Testis (tissue), 3 donors: ENCODE measurements around the gene ADAM8. TPM values are rescaled to one million over a fixed set of nuclear protein-coding genes. Genes with fewer than 3 reads are reported as not detected.

ENCODE experiments used
- DNase-seq: peaks from one replicate; pipeline ENCODE4 v3.0.0-alpha.2; 2019
- H3K27ac ChIP-seq, 2 donors: fragments of 200-600 bp; sonication (generic); one replicate each; pipeline ENCODE4 v1.5.1; 2019
- H3K27me3 ChIP-seq: fragments of 200-600 bp; sonication (generic); one replicate; pipeline ENCODE4 v1.5.1; 2019
- H3K36me3 ChIP-seq: fragments of 200-600 bp; sonication (generic); one replicate; pipeline ENCODE4 v1.5.1; 2017; ENCODE audit warnings: low read depth; ENCODE audit errors: missing control alignments
- H3K4me1 ChIP-seq: fragments of 200-600 bp; sonication (generic); one replicate; pipeline ENCODE4 v1.5.1; 2019
- H3K4me3 ChIP-seq, 2 donors: fragments of 200-600 bp; sonication (generic); one replicate each; pipeline ENCODE4 v1.5.1; 2017 to 2019
- H3K9me3 ChIP-seq: fragments of 200-600 bp; sonication (generic); one replicate; pipeline ENCODE4 v1.5.1; 2017
- POLR2A ChIP-seq: fragments of 450-650 bp; IDR thresholded peaks from one replicate; pipeline ENCODE4 v1.6.1; 2017; ENCODE audit warnings: antibody characterized with exemption, mild to moderate bottlenecking, moderate library complexity
- WGBS, 2 donors: methylation state at CpG; one replicate each; pipeline ENCODE4 v1.1.5; 2018; 5-methylcytosine and 5-hydroxymethylcytosine counted together
- intact Hi-C: fragments of 100-400 bp; cut with DNase I; formaldehyde crosslinking; loops from one replicate; pipeline ENCODE4 v1.15.1; 2023; ENCODE audit warnings: low total_unique reads
- polyA plus RNA-seq: library from polyadenylated mRNA; stranded (reverse); fragments of 350-450 nt; fragmentation: Illumina TruSeq; extraction: RNeasy Lipid Tissue Mini Kit (QIAGEN cat#74804); gene quantifications from one replicate; pipeline ENCODE4 v1.2.3, GENCODE V29; 2014; ENCODE audit warnings: low read depth, low replicate concordance; ENCODE audit not compliant: insufficient read depth
- total RNA-seq, 2 donors: library from RNA; depleted of rRNA; stranded (reverse); fragments of >200 nt; gene quantifications; one replicate each; pipeline ENCODE4 v1.2.3, GENCODE V29; 2016
- TF ChIP-seq, protein P1 (sequence below), 3 experiments: fragments of 450-650 bp in 2 of 3; fragments of 200-600 bp in 1 of 3; sonication (generic) in 1 of 3; IDR thresholded peaks; one replicate each; pipeline ENCODE4 v1.5.1; 2016 to 2019; ENCODE audit warnings: antibody characterized with exemption in 3 of 3, mild to moderate bottlenecking in 2 of 3, moderate library complexity in 1 of 3

ADAM8 gene
- total and polyA plus RNA-seq, 3 donors from 2014 or later: 3.5 to 14.6 (median 12.8) TPM

DNA sequence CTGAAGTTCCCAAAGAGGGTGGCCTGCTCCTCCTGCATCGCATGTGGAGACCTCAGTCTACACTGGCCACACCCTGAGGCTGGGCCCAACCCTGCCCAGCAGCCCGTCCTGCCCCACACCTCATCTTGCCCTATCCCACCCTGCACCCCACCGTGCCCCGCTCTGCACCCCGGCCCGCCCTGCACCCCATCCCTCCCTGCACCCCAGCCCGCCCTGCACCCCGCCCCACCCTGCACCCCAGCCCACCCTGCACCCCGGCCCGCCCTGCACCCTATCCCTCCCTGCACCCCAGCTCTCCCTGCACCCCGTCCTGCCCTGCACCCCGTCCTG lies 24.5 kb downstream of the ADAM8 start:
- no peaks in the 10 kb centered on the region for H3K9me3 ChIP-seq
- no peak for DNase-seq
- no peaks in the 10 kb centered on the region for H3K27me3 ChIP-seq
- no peak for TF ChIP-seq POLR2A
- TF ChIP-seq, protein P1, sequence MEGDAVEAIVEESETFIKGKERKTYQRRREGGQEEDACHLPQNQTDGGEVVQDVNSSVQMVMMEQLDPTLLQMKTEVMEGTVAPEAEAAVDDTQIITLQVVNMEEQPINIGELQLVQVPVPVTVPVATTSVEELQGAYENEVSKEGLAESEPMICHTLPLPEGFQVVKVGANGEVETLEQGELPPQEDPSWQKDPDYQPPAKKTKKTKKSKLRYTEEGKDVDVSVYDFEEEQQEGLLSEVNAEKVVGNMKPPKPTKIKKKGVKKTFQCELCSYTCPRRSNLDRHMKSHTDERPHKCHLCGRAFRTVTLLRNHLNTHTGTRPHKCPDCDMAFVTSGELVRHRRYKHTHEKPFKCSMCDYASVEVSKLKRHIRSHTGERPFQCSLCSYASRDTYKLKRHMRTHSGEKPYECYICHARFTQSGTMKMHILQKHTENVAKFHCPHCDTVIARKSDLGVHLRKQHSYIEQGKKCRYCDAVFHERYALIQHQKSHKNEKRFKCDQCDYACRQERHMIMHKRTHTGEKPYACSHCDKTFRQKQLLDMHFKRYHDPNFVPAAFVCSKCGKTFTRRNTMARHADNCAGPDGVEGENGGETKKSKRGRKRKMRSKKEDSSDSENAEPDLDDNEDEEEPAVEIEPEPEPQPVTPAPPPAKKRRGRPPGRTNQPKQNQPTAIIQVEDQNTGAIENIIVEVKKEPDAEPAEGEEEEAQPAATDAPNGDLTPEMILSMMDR (IDR thresholded peaks at IDR 0.05): no peak
- WGBS, 2 donors: 72 to 82% methylated on average over 12 of the region's 12 CpGs
- no peak overlapping the region for H3K27ac ChIP-seq
- intact Hi-C loops: no loop called here
- no peaks in the 10 kb centered on the region for H3K36me3 ChIP-seq
- H3K4me3 ChIP-seq: no peak overlapping the region
- peaks cover 81% of the 10 kb centered on the region for H3K4me1 ChIP-seq

DNA sequence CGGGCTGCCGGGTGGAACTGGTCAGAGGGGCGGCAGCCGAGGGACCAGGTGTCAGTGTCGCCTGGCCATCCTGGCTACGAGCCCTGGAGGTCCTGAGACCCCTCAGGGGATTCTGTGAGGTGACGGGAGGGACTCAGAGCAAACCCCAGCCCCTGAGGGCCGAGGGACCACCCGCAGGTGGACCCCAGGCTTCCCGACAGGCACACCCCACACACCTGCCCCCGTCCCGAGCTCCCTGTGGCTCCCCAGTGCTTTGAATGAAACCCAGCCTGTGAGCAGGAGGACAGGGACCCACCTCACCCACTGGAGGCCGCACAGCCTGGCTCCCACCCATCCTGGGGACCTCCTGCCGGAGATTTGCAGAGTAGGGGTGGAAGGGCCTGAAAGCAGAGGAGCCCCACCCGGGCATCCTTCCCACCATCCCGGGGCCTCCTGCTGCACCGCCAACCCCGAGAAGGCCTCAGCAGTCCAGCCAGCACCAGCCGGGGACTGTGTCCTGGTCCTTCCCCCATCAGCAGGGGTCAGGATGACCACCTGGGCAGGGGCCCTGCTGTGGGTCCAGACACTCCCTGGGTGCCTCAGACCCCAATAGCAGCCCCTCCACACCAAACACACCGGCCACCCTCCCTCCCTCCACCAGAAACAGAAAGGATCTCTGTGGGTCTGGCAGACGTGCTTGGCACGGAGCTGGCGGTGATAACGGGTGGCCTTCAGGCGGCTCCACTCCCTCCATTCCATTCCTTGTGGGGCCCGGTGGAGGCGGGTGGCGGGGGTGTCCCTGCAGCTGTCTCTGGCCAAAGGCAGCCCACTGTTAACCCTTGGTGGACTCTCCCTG lies 25.1 kb downstream of the ADAM8 start:
- Histone ChIP-seq H3K27me3 (no peaks in the 10 kb centered on the region), H3K4me3 (no peak overlapping the region), H3K9me3 (no peaks in the 10 kb centered on the region), H3K4me1 (peaks cover 77% of the 10 kb centered on the region), H3K27ac (peak overlapping the region in 1 of 2 donors; percentile 59), H3K36me3 (no peaks in the 10 kb centered on the region)
- whole genome bisulfite sequencing, 2 donors: 41 to 48% methylated on average over 13 to 28 of the region's 28 CpGs
- TF ChIP-seq, protein P1 (IDR thresholded peaks at IDR 0.05): no peak
- TF ChIP-seq POLR2A: no peak
- DNase-seq: peak; percentile 89
- intact Hi-C loops: no loop called here

DNA sequence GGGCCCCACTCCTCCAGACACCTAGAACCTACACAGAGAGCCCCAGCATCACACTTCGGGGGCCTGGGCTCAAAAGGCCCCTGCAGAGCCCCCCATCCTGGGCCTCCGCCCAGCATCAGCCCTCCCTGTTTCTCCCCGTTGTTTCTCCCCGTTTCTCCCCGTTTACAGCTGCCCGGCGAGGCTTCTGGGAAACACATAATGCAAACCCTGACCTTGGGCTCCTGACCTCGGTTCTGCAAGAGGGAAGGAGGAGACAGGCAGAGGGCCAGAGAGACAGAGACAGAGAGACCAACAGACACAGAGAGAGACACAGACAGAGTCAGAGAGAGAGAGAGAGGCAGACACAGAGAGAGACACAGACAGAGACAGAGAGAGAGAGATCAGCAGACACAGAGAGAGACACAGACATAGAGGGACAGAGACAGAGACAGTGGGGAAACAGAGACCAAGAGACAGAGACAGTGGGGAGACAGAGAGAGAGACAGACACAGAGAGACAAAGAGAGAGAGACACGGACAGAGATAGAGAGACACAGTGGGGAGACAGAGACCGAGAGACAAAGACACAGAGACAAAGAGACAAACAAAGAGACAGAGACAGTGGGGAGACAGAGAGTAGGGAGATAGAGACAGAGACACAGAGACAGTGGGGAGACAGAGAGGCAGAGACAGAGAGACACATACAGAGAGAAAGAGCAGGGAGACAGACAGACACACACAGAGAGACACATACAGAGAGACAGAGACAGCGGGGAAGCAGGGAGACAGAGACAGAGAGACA lies 26.5 kb downstream of the ADAM8 start:
- TF ChIP-seq POLR2A: no peak
- TF ChIP-seq, protein P1 (IDR thresholded peaks at IDR 0.05): no peak
- intact Hi-C loops: no loop called here
- H3K27ac ChIP-seq: peak overlapping the region in 1 of 2 donors; percentile 80
- WGBS, 2 donors: 50 to 51% methylated on average over 11 of the region's 11 CpGs
- H3K4me3 ChIP-seq: no peak overlapping the region
- H3K9me3 ChIP-seq: no peaks in the 10 kb centered on the region
- peaks cover 65% of the 10 kb centered on the region for H3K4me1 ChIP-seq
- DNase-seq: peak; percentile 94
- H3K27me3 ChIP-seq: no peaks in the 10 kb centered on the region
- H3K36me3 ChIP-seq: no peaks in the 10 kb centered on the region

GRCh38 chr10:133249094-133249780 lies 27.4 kb downstream of the ADAM8 start:
- no peaks in the 10 kb centered on the region for H3K36me3 ChIP-seq
- H3K27me3 ChIP-seq: no peaks in the 10 kb centered on the region
- TF ChIP-seq, protein P1 (IDR thresholded peaks at IDR 0.05): peak in 1 of 3 experiments; percentile 8
- no peak for TF ChIP-seq POLR2A
- H3K4me1 ChIP-seq: peaks cover 56% of the 10 kb centered on the region
- H3K27ac ChIP-seq: peak overlapping the region; percentile 69 to 80
- DNase-seq: no peak
- H3K9me3 ChIP-seq: no peaks in the 10 kb centered on the region
- 69 to 73% methylated on average over 11 to 16 of the region's 21 CpGs for WGBS, 2 donors
- H3K4me3 ChIP-seq: no peak overlapping the region
- intact Hi-C loops: no loop called here
